ENCODE measurements around the gene THAP7.

- no peak for TF ChIP-seq CTCF (optimal IDR thresholded peaks at IDR 0.05 in 1 of 3, IDR thresholded peaks at IDR 0.05 in 1 of 3, conservative IDR thresholded peaks at IDR 0.05 in 1 of 3; ENCODE audit: extremely low read depth in 1 of 3, insufficient read depth in 2 of 3, low read length in 3 of 3)
- TF ChIP-seq EZH2 (IDR thresholded peaks at IDR 0.05; ENCODE audit: low read length): no peak
These were observed 49.2 kb downstream of the THAP7 start for GRCh38 chr22:20952544-20953341.
